B cell (primary cell): ENCODE results near the gene SCN2B. TPM values are rescaled to one million over a fixed set of nuclear protein-coding genes. Genes with fewer than 3 reads are reported as not detected.

Experiments used
- ATAC-seq: fragments of 200-7000 bp; cut with Tn5 transposase; one replicate; pipeline ENCODE4 v1.10.0; 2021; ENCODE audit warnings: low read depth, mild to moderate bottlenecking, moderate number of reproducible peaks, moderate library complexity
- CTCF ChIA-PET: fragments of 350-600 bp; sonication (Branson Sonifier 250); formaldehyde crosslinking; loops from one replicate; lab custom pipeline; 2021; ENCODE audit warnings: antibody characterized with exemption, inconsistent platforms; lab: Charles Lee
- POLR2A ChIA-PET: fragments of 350-600 bp; sonication (Branson Sonifier 250); formaldehyde crosslinking; loops from one replicate; lab custom pipeline; 2021; ENCODE audit warnings: antibody characterized with exemption; lab: Charles Lee
- DNase-seq: peaks from one replicate; pipeline ENCODE4 v3.0.0; 2013
- H2AFZ ChIP-seq: 2 replicates; pipeline ENCODE4 v1.6.1; 2012; ENCODE audit warnings: mild to moderate bottlenecking, low read depth, low read length; ENCODE audit not compliant: insufficient read depth, poor library complexity, severe bottlenecking
- H3K27ac ChIP-seq, 2 donors: 1 replicate in 1 of 2; 2 replicates in 1 of 2; pipeline ENCODE4 v1.5.1; 2012 to 2013; ENCODE audit warnings: low read length in 2 of 2, mild to moderate bottlenecking in 2 of 2, moderate library complexity in 1 of 2
- H3K27me3 ChIP-seq, 4 experiments: fragments of 200-600 bp in 1 of 4; sonication (generic) in 1 of 4; replicated peaks in 1 of 4; 1 replicate in 2 of 4; 2 replicates in 2 of 4; pipeline versions ENCODE4 v1.6.1 to v1.7.0; 2013 to 2016; ENCODE audit warnings: low read length in 3 of 4, mild to moderate bottlenecking in 2 of 4, mixed read lengths in 1 of 4, moderate library complexity in 1 of 4; ENCODE audit not compliant: insufficient read depth in 4 of 4, control insufficient read depth in 3 of 4; ENCODE audit errors: control extremely low read depth in 1 of 4
- H3K36me3 ChIP-seq, 2 experiments: replicated peaks in 1 of 2; 1 replicate in 1 of 2; 2 replicates in 1 of 2; pipeline versions ENCODE4 v1.6.1 to v1.7.1; 2013; ENCODE audit warnings: low read length in 1 of 2; ENCODE audit not compliant: insufficient read depth in 2 of 2, control insufficient read depth in 1 of 2; ENCODE audit errors: control extremely low read depth in 1 of 2, extremely low read depth in 1 of 2
- H3K4me1 ChIP-seq, 2 donors: fragments of 200-600 bp in 1 of 2; sonication (generic) in 1 of 2; 1 replicate in 1 of 2; 2 replicates in 1 of 2; pipeline versions ENCODE4 v1.5.1 to v1.6.1; 2013 to 2017; ENCODE audit warnings: low read length in 2 of 2; ENCODE audit not compliant: control insufficient read depth in 2 of 2, insufficient read depth in 2 of 2
- H3K4me2 ChIP-seq: replicated peaks from 2 replicates; pipeline ENCODE3; 2012; ENCODE audit warnings: mild to moderate bottlenecking, low read depth, low read length; ENCODE audit not compliant: poor library complexity, severe bottlenecking
- H3K4me3 ChIP-seq, 5 experiments: fragments of 200-600 bp in 1 of 5; sonication (generic) in 1 of 5; 1 replicate in 3 of 5; 2 replicates in 2 of 5; pipeline versions ENCODE4 v1.5.1 to v1.7.0; 2011 to 2016; ENCODE audit warnings: low read length in 4 of 5, mild to moderate bottlenecking in 4 of 5, low read depth in 2 of 5, control low read depth in 1 of 5, moderate library complexity in 1 of 5; ENCODE audit not compliant: insufficient read depth in 1 of 5; ENCODE audit errors: control extremely low read depth in 1 of 5, extremely low read depth in 1 of 5
- H3K79me2 ChIP-seq: fragments of 200-600 bp; sonication (generic); one replicate; pipeline ENCODE4 v1.6.0; 2016; ENCODE audit warnings: low read length; ENCODE audit not compliant: control insufficient read depth, insufficient read depth
- H3K9ac ChIP-seq: fragments of 200-600 bp; sonication (generic); 2 replicates; pipeline ENCODE4 v1.6.1; 2017; ENCODE audit warnings: mild to moderate bottlenecking, low read length, moderate library complexity
- H3K9me3 ChIP-seq, 3 donors: one replicate each; pipeline versions ENCODE4 v1.6.1 to v1.7.1; 2013; ENCODE audit warnings: low read length in 2 of 3; ENCODE audit not compliant: control insufficient read depth in 2 of 3, insufficient read depth in 1 of 3; ENCODE audit errors: control extremely low read depth in 1 of 3
- H4K20me1 ChIP-seq: 2 replicates; pipeline ENCODE4 v1.6.0; 2012; ENCODE audit warnings: mild to moderate bottlenecking, low read length; ENCODE audit not compliant: insufficient read depth, control insufficient read depth, poor library complexity, severe bottlenecking
- H3K27ac Mint-ChIP-seq: one replicate; pipeline ENCODE4 v1.8.0; 2021; ENCODE audit warnings: mixed read lengths
- H3K27me3 Mint-ChIP-seq: one replicate; pipeline ENCODE4 v1.8.0; 2021; ENCODE audit warnings: mixed read lengths
- H3K4me1 Mint-ChIP-seq: one replicate; pipeline ENCODE4 v1.8.0; 2021; ENCODE audit warnings: mixed read lengths
- H3K4me3 Mint-ChIP-seq: one replicate; pipeline ENCODE4 v1.8.0; 2021; ENCODE audit warnings: mixed read lengths
- H3K9me3 Mint-ChIP-seq: one replicate; pipeline ENCODE4 v1.8.0; 2022; ENCODE audit warnings: mixed read lengths; ENCODE audit not compliant: insufficient read depth
- EZH2 ChIP-seq: IDR thresholded peaks from 2 replicates; pipeline ENCODE4 v1.6.1; 2012; ENCODE audit warnings: borderline replicate concordance, low read depth, mild to moderate bottlenecking, moderate library complexity, low read length; ENCODE audit not compliant: insufficient read depth, poor library complexity, severe bottlenecking
- WGBS: methylation state at CpG from one replicate; pipeline ENCODE4 v1.1.5; 2013; ENCODE audit warnings: missing lambda C conversion rate; ENCODE audit not compliant: insufficient coverage; 5-methylcytosine and 5-hydroxymethylcytosine counted together
- intact Hi-C: fragments of 100-400 bp; cut with micrococcal nuclease; formaldehyde crosslinking; loops from one replicate; pipeline ENCODE4 v1.10.0; 2022
- polyA plus RNA-seq: library from polyadenylated mRNA; depleted of rRNA; stranded (reverse); fragments of >200 nt; gene quantifications from 2 replicates; pipeline ENCODE4 v1.2.3, GENCODE V29; 2012
- total RNA-seq, 2 donors: library from RNA; stranded (reverse); fragments of 120-200 nt in 1 of 2; gene quantifications; 1 replicate in 1 of 2; 2 replicates in 1 of 2; pipeline versions ENCODE4 v1.2.3 to v1.2.4, GENCODE V29; 2013 to 2022
- TF ChIP-seq, protein P1 (sequence below): fragments of 200-600 bp; IDR thresholded peaks from one replicate; pipeline ENCODE4 v1.8.0; 2022; ENCODE audit warnings: antibody characterized with exemption, mild to moderate bottlenecking

The SCN2B gene
- total and polyA plus RNA-seq, 2 donors (not counting 1 experiment from before 2014, with no cell fraction given) = not detected

GRCh38 chr11:118169300-118170140 lies 6.9 kb downstream of the SCN2B start:
- H3K9me3 ChIP-seq = no peaks in the 10 kb centered on the region
- no peak overlapping the region for H3K4me3 ChIP-seq
- ChIA-PET CTCF (interaction anchor here (0.5 to 8.8 kb wide), 11 partner anchors 11 to 826 kb away, joined by 3 to 96 read pairs (median 4); no protein-coding TSS in a partner anchor), POLR2A (no interaction called here)
- H3K79me2 ChIP-seq = no peaks in the 10 kb centered on the region
- intact Hi-C loops = no loop called here
- whole genome bisulfite sequencing = 79% methylated on average over 6 of the region's 7 CpGs
- ATAC-seq (no peak), DNase-seq (no peak)
- Mint-ChIP-seq H3K27me3 (peaks cover 37% of the 10 kb centered on the region), H3K9me3 (no peaks in the 10 kb centered on the region), H3K27ac (no peak overlapping the region), H3K4me1 (peaks cover 3% of the 10 kb centered on the region), H3K4me3 (no peak overlapping the region)
- H3K9ac ChIP-seq = no peak overlapping the region
- H3K27ac ChIP-seq = no peak overlapping the region
- no peak overlapping the region for H3K4me2 ChIP-seq
- no peak overlapping the region for H2AFZ ChIP-seq
- TF ChIP-seq, protein P1, sequence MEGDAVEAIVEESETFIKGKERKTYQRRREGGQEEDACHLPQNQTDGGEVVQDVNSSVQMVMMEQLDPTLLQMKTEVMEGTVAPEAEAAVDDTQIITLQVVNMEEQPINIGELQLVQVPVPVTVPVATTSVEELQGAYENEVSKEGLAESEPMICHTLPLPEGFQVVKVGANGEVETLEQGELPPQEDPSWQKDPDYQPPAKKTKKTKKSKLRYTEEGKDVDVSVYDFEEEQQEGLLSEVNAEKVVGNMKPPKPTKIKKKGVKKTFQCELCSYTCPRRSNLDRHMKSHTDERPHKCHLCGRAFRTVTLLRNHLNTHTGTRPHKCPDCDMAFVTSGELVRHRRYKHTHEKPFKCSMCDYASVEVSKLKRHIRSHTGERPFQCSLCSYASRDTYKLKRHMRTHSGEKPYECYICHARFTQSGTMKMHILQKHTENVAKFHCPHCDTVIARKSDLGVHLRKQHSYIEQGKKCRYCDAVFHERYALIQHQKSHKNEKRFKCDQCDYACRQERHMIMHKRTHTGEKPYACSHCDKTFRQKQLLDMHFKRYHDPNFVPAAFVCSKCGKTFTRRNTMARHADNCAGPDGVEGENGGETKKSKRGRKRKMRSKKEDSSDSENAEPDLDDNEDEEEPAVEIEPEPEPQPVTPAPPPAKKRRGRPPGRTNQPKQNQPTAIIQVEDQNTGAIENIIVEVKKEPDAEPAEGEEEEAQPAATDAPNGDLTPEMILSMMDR = no peak
- no peak for TF ChIP-seq EZH2
- H4K20me1 ChIP-seq = no peaks in the 10 kb centered on the region
- peaks cover 0 to 5% of the 10 kb centered on the region in 2 donors for H3K4me1 ChIP-seq
- H3K36me3 ChIP-seq = no peaks in the 10 kb centered on the region
- H3K27me3 ChIP-seq = peaks cover 0 to 10% (median 1%) of the 10 kb centered on the region in 4 experiments

GRCh38 chr11:118168751-118169150 lies 7.7 kb downstream of the SCN2B start:
- no peaks in the 10 kb centered on the region for H3K9me3 Mint-ChIP-seq
- no peaks in the 10 kb centered on the region for H3K9me3 ChIP-seq
- intact Hi-C loops = no loop called here
- TF ChIP-seq, protein P1 = no peak
- no peak for TF ChIP-seq EZH2
- ATAC-seq = no peak
- H3K4me2 ChIP-seq = no peak overlapping the region
- H3K4me1 Mint-ChIP-seq = peaks cover 3% of the 10 kb centered on the region
- no peaks in the 10 kb centered on the region for H4K20me1 ChIP-seq
- no peak overlapping the region for H3K9ac ChIP-seq
- no peak overlapping the region for H3K4me3 ChIP-seq
- no peak overlapping the region for H3K27ac Mint-ChIP-seq
- H3K27ac ChIP-seq = no peak overlapping the region
- H3K79me2 ChIP-seq = no peaks in the 10 kb centered on the region
- H3K36me3 ChIP-seq = no peaks in the 10 kb centered on the region
- no peak overlapping the region for H3K4me3 Mint-ChIP-seq
- peaks cover 0 to 13% (median 1%) of the 10 kb centered on the region in 4 experiments for H3K27me3 ChIP-seq
- ChIA-PET POLR2A (no interaction called here), CTCF (interaction anchor here (1.0 to 8.8 kb wide), 4 partner anchors 16 to 827 kb away, joined by 3 to 96 read pairs (median 33); no protein-coding TSS in a partner anchor)
- H3K27me3 Mint-ChIP-seq = peaks cover 39% of the 10 kb centered on the region
- peaks cover 0 to 5% of the 10 kb centered on the region in 2 donors for H3K4me1 ChIP-seq
- no peak overlapping the region for H2AFZ ChIP-seq
- 89% methylated on average over 3 of the region's 3 CpGs for WGBS
- no peak for DNase-seq
